HEK293 (cell line): ENCODE results near the gene AIFM1.

ENCODE experiments used
- CTCF ChIA-PET: fragments of 350-600 bp; formaldehyde crosslinking; extraction: SDS; loops from one replicate; lab custom pipeline; 2021; ENCODE audit warnings: antibody characterized with exemption; lab: Yijun Ruan, JAX
- POLR2A ChIA-PET: fragments of 300-600 bp; formaldehyde crosslinking; extraction: SDS; loops from one replicate; lab custom pipeline; 2020; ENCODE audit warnings: antibody characterized with exemption, inconsistent platforms; lab: Yijun Ruan, JAX
- H3K27ac ChIP-seq: fragments of 200-500 bp; sonication (Bioruptor generic); 2 replicates; pipeline ENCODE4 v1.5.1; 2014; ENCODE audit warnings: low read depth, low read length, control low read depth, inconsistent platforms; ENCODE audit errors: extremely low read depth
- H3K36me3 ChIP-seq, 2 experiments: fragments of 200-500 bp in 1 of 2; sonication (Bioruptor generic) in 1 of 2; 1 replicate in 1 of 2; 2 replicates in 1 of 2; pipeline ENCODE4 v1.5.1; 2014 to 2017; ENCODE audit warnings: inconsistent platforms in 2 of 2, low read length in 2 of 2; ENCODE audit not compliant: control insufficient read depth in 2 of 2, insufficient read depth in 1 of 2
- H3K4me1 ChIP-seq: fragments of 200-500 bp; sonication (Bioruptor generic); 2 replicates; pipeline ENCODE4 v1.5.1; 2014; ENCODE audit warnings: mild to moderate bottlenecking, low read length, inconsistent platforms; ENCODE audit not compliant: control insufficient read depth, insufficient read depth
- H3K4me3 ChIP-seq: 2 replicates; pipeline ENCODE4 v1.5.1; 2011; ENCODE audit warnings: low read depth, mild to moderate bottlenecking, control low read depth, low read length, moderate library complexity
- H3K9me3 ChIP-seq: fragments of 200-500 bp; sonication (Bioruptor generic); 2 replicates; pipeline ENCODE4 v1.5.1; 2014; ENCODE audit warnings: low read depth, low read length, inconsistent platforms; ENCODE audit not compliant: control insufficient read depth, insufficient read depth
- IKZF3 ChIP-seq: fragments of 450-650 bp; IDR thresholded peaks from 2 replicates; pipeline ENCODE4 v1.5.0; 2018; ENCODE audit warnings: missing biosample characterization, mild to moderate bottlenecking, missing genetic modification characterization, moderate library complexity
- PRDM10 ChIP-seq: fragments of 450-650 bp; formaldehyde crosslinking; IDR thresholded peaks from 2 replicates; pipeline ENCODE4 v1.5.1; 2016; ENCODE audit warnings: missing biosample characterization, missing genetic modification characterization
- PRDM4 ChIP-seq: fragments of 450-650 bp; formaldehyde crosslinking; IDR thresholded peaks from 2 replicates; pipeline ENCODE4 v1.5.1; 2017; ENCODE audit warnings: missing biosample characterization, missing genetic modification characterization
- TSHZ1 ChIP-seq: fragments of 450-650 bp; formaldehyde crosslinking; IDR thresholded peaks from 2 replicates; pipeline ENCODE4 v1.5.1; 2016; ENCODE audit warnings: missing biosample characterization, missing genetic modification characterization, borderline replicate concordance
- ZBTB17 ChIP-seq: fragments of 450-650 bp; formaldehyde crosslinking; IDR thresholded peaks from 2 replicates; pipeline ENCODE4 v1.5.1; 2016; ENCODE audit warnings: missing biosample characterization, missing genetic modification characterization
- ZFHX2 ChIP-seq: fragments of 450-650 bp; formaldehyde crosslinking; conservative IDR thresholded peaks from 2 replicates; pipeline ENCODE4 v1.5.1; 2016; ENCODE audit warnings: missing biosample characterization, missing genetic modification characterization
- ZNF175 ChIP-seq: fragments of 450-650 bp; formaldehyde crosslinking; IDR thresholded peaks from 2 replicates; pipeline ENCODE4 v1.5.1; 2016; ENCODE audit warnings: missing biosample characterization, missing genetic modification characterization
- ZNF623 ChIP-seq: fragments of 450-650 bp; formaldehyde crosslinking; IDR thresholded peaks from 2 replicates; pipeline ENCODE4 v1.5.1; 2016; ENCODE audit warnings: missing biosample characterization, missing genetic modification characterization
- ZNF658 ChIP-seq: fragments of 450-650 bp; formaldehyde crosslinking; IDR thresholded peaks from 2 replicates; pipeline ENCODE4; 2016; ENCODE audit warnings: missing biosample characterization, missing genetic modification characterization
- ZNF837 ChIP-seq: fragments of 450-650 bp; formaldehyde crosslinking; IDR thresholded peaks from 2 replicates; pipeline ENCODE4 v1.5.1; 2016; ENCODE audit warnings: missing biosample characterization, missing genetic modification characterization

AIFM1 gene

GRCh38 chrX:130174937-130175336 is 9.3 kb upstream of the AIFM1 start:
- H3K4me1 ChIP-seq = peaks cover 14% of the 10 kb centered on the region
- H3K9me3 ChIP-seq = no peaks in the 10 kb centered on the region
- H3K36me3 ChIP-seq = no peaks in the 10 kb centered on the region
- POLR2A ChIA-PET = interaction anchor here (1.9 kb wide), 1 partner anchor 9 kb away, joined by 11 read pairs; the partner anchor contains the start of gene AIFM1
- CTCF ChIA-PET = no interaction called here
- H3K4me3 ChIP-seq = no peak overlapping the region
- TF ChIP-seq ZNF623 (peak; percentile 42; the same call in 1 of the 2 replicates), ZNF658 (tag by site-specific recombination) (no peak)
- no peak overlapping the region for H3K27ac ChIP-seq

GRCh38 chrX:130174045-130174704 is 8.5 kb upstream of the AIFM1 start:
- H3K36me3 ChIP-seq = no peaks in the 10 kb centered on the region
- no peak overlapping the region for H3K4me3 ChIP-seq
- no peak for TF ChIP-seq TSHZ1 (tag by site-specific recombination)
- 0 out of 2 replicates have a peak, but pooled peaks have one; percentile 29 for TF ChIP-seq IKZF3 (tag by site-specific recombination)
- no peak for TF ChIP-seq ZNF175 (tag by site-specific recombination)
- TF ChIP-seq ZFHX2 (tag by site-specific recombination) = 0 out of 2 replicates have a peak, but pooled peaks have one; percentile 10
- 0 out of 2 replicates have a peak, but pooled peaks have one; percentile 17 for TF ChIP-seq ZBTB17 (tag by site-specific recombination)
- ChIA-PET CTCF (interaction anchor here (0.9 to 1.0 kb wide), 2 partner anchors 15 to 95 kb away, joined by 3 read pairs; no protein-coding TSS in a partner anchor), POLR2A (interaction anchor here (1.5 kb wide), 1 partner anchor 9 kb away, joined by 10 read pairs; the partner anchor contains the start of gene AIFM1)
- peaks cover 14% of the 10 kb centered on the region for H3K4me1 ChIP-seq
- no peak overlapping the region for H3K27ac ChIP-seq
- H3K9me3 ChIP-seq = no peaks in the 10 kb centered on the region

- CTCF ChIA-PET = interaction anchor here (0.5 to 1.0 kb wide), 5 partner anchors 16 to 822 kb away, joined by 3 read pairs; no protein-coding TSS in a partner anchor
- POLR2A ChIA-PET = interaction anchor here (1.5 kb wide), 1 partner anchor 8 kb away, joined by 10 read pairs; the partner anchor contains the start of gene AIFM1
- no peaks in the 10 kb centered on the region for H3K9me3 ChIP-seq
- H3K4me1 ChIP-seq = peaks cover 14% of the 10 kb centered on the region
- H3K27ac ChIP-seq = no peak overlapping the region
- TF ChIP-seq PRDM4 (0 out of 2 replicates have a peak, but pooled peaks have one; percentile 33), ZNF837 (tag by site-specific recombination) (no peak), PRDM10 (tag by site-specific recombination) (0 out of 2 replicates have a peak, but pooled peaks have one; percentile 14)
- H3K36me3 ChIP-seq = no peaks in the 10 kb centered on the region
- H3K4me3 ChIP-seq = no peak overlapping the region
Observed at GRCh38 chrX:130173190-130173895, 7.7 kb upstream of the AIFM1 start.
